ENCODE results near the gene JAG2.
"Not testable (repeated sequence)": the region's sequence is repeated elsewhere in the genome, so short reads cannot be mapped to it uniquely, and the experiment has no call there.

Gene JAG2

DNA sequence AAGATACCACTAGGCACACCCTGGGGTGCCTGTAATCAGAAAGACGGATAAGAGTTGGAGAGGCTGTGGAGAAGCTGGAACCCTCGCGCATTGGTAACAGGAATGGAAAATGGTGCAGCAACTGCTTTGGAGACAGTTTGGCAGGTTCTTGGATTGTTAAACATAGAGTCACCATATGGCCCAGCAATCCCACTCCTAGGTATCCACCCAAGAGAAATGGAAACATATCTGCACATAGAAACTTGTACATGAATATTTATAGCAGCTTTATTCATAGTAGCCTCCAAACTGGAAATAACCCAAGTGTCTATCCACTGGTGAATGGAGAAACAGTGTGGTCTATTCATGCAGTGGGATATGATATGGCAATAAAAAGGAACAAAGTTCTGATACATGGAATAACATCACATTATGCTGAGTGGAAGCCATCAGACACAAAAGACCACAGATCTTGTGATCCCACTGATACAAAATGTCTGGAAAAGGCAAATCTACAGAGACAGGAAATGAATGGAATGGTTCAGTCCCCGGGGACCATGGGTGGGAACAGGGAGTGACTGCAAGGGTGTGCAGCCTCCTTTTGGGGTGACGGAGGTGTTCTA, 45.4 kb downstream of the JAG2 start:
- in situ Hi-C loops (cut with HindIII; ENCODE audit: low sequenced_read_pairs): no loop called here

DNA sequence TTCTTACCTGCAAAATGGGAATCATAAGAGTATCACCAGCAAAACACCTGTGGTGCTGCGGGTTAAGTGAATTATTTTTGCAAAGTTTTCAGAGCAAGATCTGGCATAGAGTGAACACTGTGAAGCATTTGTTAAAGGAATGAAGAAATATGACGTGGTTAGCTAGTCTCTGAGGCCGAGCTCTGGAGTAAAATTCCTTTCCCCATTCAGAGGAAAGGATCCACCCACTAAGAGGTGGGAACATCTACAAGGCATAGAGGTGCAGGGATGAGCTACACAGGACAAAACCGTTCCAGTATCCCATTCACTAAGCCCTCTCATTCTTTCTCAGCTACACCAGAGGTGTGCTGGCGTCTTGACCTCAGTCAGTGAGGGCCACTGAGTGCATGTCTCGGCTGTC, 48.5 kb downstream of the JAG2 start:
- in situ Hi-C loops (cut with HindIII; ENCODE audit: low sequenced_read_pairs): no loop called here

DNA sequence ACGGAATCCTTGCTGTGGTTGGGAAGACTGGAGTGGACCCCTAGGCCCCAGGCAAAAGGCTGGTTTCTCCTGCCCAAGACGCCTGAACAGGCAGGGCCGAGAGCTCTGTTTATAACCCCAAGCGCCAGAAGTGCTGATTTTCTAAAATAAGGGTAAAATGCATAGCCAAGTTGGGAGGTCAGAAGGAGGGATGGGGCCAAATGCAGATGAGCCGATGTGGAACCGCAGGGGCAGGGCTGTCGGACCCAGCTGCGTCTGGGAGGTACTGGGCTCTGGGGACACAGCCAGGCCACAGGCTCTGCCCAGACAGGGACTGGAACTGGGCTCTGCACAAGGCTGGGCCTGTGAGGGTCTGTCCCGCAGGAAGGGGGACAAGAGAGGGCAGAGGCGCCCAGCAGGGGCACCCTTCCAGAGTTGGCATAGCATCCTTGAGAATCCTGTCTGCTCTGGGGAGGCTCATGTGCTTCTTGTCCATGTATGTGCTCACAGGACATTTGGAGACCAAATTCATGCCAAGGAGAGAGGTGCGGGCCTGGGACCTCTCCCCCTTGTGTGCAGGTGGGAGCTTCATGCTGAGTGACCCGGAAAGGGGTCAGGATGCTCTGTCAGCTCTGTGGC, 49.1 kb downstream of the JAG2 start:
- in situ Hi-C loops (cut with HindIII; ENCODE audit: low sequenced_read_pairs): no loop called here

DNA sequence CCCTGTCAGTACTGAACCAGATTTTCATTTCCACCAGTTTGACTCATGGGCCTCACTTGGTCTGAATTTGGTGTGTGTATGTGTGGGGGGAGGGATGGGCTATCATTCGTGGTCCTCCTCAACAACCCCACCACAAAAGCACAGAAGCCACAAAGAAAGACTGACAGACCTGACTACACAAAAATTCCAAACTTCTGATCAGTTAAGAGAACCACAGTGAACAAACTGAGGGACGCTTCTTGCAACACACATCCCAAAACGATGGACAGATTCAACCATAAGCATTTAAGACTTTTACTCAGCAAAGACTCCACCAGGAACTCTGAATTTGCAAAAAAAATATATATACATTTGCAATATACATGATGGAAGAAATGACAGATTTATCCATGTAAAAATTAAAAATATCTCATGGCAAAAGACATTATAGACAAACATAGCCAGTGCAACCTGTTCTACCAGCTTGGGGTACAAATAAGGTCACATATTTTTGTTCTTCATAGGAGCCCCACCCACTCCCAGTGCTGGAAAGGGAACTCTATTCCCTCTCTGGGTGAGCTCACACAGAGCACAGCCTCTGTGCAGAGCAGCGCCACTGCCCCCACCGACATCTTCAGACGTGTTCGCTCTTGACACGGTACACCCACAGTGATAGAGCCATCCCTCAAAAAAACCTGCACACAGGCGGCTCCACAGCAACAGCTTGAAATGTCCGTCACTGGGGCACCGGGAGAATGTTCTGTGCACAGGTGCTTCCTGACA, 49.7 kb downstream of the JAG2 start:
- in situ Hi-C loops (cut with HindIII; ENCODE audit: low sequenced_read_pairs): no loop called here

DNA sequence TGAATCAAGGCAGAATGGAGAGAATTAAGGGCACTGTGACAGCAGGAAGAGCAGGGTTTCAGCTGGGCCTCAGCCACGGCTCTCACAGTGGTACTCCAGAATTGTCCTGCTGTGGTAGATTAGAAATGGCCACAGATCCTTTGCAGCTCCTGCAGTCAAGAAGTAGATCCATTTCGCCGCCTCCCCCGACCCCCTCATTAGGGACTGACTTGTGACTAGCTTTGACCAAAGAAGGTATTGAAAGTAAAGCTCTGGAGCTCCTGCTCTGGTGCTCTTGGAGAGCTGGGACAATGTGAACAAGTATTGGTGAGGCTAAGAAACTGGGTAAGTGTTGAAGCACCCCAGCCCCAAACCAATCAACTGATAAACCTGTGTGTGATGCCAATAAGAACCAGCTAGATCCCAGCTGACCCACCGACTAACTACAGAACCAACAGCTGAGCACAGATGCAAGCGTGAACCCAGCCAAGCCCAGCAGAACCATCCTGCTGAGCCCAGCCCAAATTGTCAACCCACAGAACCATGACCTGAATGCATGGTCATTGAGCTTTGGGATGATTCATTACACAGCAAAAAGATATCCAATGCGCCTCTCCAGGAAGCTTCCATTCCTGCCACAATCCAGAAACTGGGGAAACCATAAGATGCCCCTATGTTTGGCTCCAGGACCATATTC, 50.7 kb downstream of the JAG2 start:
- in situ Hi-C loops (cut with HindIII; ENCODE audit: low sequenced_read_pairs): no loop called here

DNA sequence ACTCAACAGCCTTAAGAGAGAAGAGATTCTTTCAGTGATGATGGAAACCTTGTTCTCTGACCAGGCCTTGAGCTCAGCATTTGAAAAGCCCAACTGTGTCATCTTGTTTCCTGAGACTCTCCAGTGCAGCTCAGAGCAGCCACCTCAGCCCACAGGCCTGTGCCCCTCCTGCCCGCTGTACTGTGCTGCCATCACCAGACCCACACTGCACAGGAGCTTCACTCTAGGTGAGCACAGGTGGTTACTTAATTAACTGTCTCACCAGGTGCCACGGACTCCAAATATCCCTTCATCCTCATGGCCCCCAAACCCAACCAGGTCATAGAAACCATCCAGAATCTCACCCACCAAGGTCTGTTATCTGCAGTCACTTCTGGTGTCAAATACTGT, 51.3 kb downstream of the JAG2 start:
- in situ Hi-C loops (cut with HindIII; ENCODE audit: low sequenced_read_pairs): no loop called here

DNA sequence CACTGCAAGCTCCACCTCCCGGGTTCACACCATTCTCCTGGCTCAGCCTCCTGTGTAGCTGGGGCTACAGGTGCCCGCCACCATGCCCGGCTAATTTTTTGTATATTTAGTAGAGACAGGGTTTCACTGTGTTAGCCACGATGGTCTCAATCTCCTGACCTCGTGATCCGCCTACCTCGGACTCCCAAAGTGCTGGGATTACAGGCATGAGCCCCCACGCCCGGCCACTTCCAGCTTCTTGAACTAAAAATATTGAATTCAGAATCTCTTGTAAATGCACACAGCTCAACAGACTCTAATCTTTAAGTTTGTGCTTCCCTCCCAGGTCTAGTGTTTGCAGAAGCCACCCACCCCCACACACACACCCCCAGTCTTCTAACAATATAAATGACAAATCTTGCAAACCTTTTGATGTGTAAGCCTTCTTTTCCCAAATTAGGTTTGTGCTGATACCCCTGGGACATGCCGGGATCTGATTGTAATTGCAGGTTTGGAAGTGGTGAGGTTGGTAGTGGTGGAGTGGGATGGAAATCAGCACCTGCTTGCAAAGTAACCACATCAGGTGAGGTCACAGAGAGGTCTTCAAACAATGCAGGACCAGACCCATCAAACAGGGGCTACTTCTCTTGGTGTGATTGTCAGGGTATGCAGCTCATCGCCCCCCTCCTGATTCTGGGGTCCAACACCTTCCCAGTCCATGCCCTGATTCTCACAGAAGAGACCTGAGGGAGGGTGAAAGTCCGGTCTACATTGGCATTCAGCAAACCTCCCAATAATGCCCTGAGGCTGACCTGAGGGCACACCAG, 51.9 kb downstream of the JAG2 start:
- in situ Hi-C loops (cut with HindIII; ENCODE audit: low sequenced_read_pairs): no loop called here

DNA sequence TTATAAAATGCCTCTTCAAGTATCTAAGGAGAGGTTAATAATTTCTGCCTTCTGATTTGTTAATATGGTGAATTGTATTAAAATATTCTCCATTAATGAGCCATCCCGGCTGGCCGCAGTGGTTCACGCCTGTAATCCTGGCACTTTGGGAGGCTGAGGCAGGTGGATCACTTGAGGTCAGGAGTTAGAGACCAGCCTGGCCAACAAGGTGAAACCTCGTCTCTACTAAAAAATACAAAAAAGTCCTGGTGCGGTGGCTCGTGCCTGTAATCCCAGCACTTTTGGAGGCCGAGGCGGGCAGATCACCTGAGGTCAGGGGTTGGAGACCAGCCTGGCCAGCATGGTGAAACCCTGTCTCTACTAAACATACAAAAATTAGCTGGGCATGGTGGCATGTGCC, 59.3 kb downstream of the JAG2 start:
- in situ Hi-C loops (cut with HindIII; ENCODE audit: low sequenced_read_pairs): not testable (repeated sequence)

DNA sequence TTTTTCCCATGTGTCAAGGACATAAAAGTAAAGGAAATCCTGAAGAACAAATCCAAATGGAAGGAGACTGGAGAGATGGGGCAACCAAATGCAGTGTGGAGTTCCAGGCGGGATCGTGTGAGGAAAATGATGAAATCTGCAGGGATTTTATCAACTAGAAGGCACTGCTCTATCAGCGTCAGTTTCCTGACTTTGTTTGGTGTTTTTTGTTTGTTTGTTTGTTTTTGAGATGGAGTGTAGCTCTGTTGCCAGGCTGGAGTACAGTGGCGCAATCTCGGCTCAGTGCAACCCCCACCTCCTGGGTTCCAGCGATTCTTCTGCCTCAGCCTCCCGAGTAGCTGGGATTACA, 60.1 kb downstream of the JAG2 start:
- in situ Hi-C loops (cut with HindIII; ENCODE audit: low sequenced_read_pairs): no loop called here

DNA sequence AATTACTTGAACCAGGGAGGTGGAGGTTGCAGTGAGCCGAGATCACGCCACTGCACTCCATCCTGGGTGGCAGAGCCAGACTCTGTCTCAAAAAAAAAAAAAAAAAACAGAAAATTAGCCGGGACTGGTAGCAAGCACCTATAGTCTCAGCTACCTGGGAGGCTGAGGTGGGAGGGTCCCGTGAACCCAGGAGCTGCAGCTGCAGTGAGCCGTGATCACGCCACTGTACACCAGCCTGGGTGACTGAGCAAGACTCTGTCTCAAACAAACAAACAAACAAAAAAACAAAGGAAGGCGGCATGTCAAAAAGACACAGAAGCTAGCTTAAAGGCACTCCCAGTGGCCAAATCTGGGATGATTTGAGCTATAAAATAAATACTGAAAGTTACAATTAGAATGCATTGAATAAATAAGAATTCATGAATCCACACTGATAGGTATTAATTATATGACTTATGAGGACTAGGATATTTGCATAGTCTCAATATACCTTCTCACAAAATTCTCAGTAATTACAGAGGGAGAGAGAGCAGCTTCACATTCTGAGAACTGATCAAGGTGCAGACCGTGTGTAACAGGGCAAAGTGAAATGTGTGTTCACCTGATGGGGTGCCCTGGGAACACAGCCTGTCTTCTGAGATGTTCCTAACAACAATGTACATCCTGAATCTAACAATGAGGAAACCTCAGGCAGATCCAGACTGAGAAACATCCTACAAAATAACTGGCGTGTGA, 60.6 kb downstream of the JAG2 start:
- in situ Hi-C loops (cut with HindIII; ENCODE audit: low sequenced_read_pairs): no loop called here

DNA sequence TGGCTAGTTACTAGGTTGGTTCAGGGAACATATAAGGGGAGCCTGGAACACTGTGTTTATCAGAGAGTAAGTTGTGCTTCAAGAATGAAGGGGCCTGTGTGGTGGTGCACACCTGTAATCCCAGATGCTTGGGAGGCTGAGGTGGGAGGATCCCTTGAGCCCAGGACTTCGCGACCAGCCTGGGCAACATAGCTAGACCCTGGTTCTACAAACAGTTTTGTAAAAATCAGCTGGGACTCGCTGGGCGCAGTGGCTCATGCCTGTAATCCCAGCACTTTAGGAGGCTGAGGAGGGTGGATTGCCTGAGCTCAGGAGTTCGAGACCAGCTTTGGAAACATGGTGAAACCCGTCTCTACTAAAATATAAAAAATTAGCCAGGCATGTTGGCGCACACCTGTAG, 61.2 kb downstream of the JAG2 start:
- in situ Hi-C loops (cut with HindIII; ENCODE audit: low sequenced_read_pairs): no loop called here

DNA sequence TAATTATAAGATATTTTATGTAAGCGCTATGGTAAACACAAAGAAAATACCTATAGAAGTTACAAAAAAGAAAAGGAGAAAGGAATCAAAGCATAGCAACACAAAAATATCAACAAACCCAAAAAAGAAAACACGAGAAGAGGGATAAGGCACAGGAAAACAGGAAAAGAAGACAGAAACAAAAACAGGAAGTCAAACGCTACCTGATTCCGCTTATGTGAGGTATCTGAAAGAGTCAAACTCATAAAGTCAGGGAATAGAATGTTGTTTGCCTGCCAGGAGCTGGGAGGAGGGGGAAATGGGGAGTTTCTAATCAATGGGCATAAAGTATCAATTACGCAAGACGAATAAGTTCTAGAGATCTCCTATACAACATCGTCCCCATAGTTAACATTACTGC, 63.4 kb downstream of the JAG2 start:
- in situ Hi-C loops (cut with HindIII; ENCODE audit: low sequenced_read_pairs): no loop called here

DNA sequence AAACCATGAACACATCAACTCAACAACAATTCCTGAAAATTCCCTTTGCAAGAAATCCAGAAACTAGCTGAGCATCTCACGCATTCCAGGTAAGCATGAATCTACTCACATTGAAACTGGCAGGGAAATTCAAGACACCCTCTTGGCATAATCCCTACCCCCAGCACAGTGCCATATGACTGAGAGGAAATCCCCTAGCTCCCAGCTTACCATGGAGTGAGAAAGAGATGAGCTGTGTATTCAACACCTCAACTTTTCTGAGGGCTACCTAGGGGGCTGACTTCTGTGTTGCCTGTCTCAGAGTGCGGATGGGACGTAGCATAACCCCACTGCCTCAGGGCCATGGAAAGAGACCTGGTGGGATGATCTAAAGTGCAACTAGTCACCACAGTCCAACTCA, 65.7 kb downstream of the JAG2 start:
- in situ Hi-C loops (cut with HindIII; ENCODE audit: low sequenced_read_pairs): no loop called here

DNA sequence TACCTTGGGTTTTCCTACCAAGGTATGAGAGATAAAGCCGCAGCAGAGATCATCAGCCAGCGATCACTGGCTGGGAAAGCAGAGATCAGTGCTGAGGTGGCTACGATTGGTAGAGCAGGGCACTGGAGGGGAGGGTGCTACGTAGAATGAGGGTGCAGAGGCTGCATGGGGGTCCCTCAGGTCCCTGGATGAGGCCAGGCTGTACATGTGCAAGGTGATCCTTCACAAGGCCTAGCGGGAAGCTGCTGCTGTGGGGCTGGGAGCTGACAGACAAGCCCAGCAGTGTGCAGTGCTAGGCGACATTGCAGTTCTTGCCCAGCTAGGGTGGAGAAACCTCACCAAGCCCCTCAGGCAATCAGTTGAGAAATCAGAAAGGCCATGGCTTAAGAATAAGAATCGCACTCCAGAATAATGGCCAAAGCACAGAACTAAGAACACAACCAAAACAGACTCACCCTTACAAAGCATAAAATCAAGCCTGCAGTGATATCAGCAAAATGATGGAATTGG, 66.2 kb downstream of the JAG2 start:
- in situ Hi-C loops (cut with HindIII; ENCODE audit: low sequenced_read_pairs): no loop called here

DNA sequence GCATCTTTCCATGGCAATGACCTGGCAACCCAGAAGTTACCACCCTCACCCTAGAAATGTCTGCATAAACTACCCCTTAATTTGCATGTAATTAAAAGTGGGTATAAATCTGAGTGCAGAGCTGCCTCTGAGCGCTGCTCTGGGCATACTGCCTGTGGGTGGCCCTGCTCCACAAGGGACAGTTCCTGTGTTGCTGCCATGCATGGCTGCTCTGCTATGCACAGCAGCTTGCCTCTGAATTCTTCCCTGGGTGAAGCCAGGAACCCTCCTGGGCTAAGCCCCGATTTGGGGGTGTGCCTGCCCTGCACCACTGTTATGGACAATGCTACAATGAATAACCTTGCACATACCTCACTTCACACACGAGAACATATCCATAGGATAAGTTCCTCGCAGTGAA, 67.7 kb downstream of the JAG2 start:
- in situ Hi-C loops (cut with HindIII; ENCODE audit: low sequenced_read_pairs): no loop called here

DNA sequence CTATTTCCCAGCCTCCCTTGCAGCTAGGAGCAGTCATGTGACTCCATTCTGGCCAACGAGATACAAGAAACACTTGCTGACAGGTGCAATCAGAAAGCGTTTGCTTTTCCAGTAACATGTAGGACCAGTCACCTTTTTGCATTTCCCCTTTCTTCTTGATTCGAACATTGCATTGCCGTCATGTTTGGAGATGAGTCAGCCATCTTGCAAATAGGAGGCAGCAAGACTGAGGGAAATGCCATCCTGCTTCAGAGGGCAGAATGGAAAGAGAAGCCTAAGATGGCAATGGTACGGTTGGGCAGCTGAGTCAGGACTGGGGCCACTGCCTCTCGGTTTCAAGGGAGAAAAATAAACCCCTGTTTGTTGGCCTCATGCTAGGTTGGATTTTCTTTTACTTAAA, 68.8 kb downstream of the JAG2 start:
- in situ Hi-C loops (cut with HindIII; ENCODE audit: low sequenced_read_pairs): no loop called here

DNA sequence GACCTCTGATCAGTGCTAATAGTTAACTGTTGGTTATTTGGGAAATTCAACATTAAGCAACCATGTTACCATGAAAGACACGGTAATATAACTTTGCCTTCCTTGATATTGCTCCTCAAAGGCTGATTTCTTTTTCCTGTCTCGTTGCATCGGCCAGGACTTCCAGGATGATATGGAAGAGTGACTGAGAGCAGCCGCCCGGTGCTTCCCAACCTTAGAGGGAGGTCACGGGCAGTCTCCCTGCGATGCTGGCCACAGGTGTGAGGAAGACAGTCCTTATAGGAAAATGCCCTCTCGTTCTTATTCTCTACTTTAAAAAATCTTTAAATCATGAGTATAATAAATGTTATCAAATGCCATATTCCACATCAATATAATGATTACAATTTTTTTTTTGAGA, 70.3 kb downstream of the JAG2 start:
- in situ Hi-C loops (cut with HindIII; ENCODE audit: low sequenced_read_pairs): no loop called here

DNA sequence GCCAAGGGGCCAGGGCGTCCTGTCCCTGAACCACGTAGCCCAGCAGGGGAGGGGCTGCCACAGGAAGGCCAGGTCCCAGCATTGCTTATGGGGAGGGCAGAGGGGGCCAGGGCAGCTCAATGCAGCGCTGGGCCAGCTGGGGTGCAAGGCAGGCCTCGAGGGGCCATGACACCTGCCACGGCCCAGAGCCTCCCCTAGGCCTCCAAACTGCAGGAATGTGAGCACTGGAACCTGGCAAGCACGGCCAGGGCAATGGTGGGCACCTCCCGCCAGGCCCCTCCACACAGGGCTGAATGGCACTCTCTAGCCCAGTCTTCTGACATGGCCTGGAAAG, 70.8 kb downstream of the JAG2 start:
- in situ Hi-C loops (cut with HindIII; ENCODE audit: low sequenced_read_pairs): no loop called here

DNA sequence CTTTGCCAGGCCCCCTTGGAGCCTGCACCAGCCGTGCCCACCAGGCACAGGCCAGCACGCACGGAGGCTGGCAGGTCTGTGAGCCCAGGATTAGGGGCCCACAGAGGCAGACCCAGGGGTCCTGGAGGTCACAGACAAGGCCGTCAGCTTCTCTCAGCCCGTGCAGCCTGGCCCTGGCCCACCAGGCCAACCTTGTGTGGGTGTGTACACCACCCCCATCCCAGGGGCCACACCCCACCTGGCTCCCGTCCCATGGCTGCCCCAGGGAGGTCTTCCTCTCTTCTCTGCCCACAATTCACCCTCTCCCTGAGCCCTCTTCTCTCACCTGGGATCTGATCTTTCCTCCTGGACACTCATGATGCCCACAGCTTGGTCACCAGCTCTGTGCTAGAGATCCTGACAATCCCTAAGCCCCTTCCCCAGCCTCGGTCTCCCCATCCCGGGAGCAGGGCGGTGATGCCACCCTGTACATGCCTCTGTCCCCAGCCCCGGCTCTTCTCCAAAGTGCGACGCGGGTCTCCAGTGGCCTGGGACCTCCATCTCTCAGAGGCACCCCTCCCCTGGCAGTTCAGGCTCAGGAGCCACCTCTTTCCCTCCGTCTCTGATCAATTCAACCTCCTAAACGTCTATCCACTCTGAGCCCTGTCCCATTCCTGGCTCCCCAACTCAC, 72.2 kb downstream of the JAG2 start:
- in situ Hi-C loops (cut with HindIII; ENCODE audit: low sequenced_read_pairs): no loop called here

DNA sequence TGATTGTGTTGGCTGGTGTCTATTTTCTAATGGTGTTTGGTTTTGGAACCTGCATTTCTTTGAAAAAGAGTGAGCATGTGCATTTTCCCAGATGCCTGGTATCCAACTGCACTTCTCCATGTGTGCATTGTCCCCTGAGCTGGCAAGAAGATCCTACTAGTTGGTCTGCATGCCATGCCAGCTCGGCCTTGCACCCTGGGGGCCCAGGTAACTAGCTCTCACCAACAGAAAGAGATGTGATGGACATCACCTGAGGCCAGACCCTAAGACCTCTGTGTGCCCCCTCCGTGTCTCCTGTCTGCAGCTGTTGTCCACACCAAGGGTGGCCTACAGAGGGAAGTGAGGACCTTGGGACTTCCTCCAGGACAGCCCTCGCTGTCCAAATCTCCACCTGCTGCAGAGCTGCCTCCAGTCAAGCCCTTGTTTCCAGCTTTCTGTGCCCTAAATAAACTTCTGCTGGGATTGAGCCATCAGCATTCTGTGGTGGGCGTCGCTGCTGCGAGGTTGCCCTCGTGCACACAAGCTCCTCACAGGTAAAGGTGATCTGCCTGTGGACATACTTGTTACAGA, 73.3 kb downstream of the JAG2 start:
- in situ Hi-C loops (cut with HindIII; ENCODE audit: low sequenced_read_pairs): no loop called here
